ENCODE measurements around the gene TIMM13.
"Not testable (repeated sequence)": the region's sequence is repeated elsewhere in the genome, so short reads cannot be mapped to it uniquely, and the experiment has no call there.

Gene TIMM13

GRCh38 chr19:2427429-2428320 lies at the start of gene TIMM13:
TIMM13 (minus strand) TSS chr19:2427586; CDS start chr19:2427533, 53 bp downstream.
- Histone ChIP-seq H3K4me3 (peak within 1 kb of the TSS; percentile 80 to 98 (median 89)), H3K4me2 (peak within 1 kb of the TSS; percentile 89 to 100 (median 99)), H3K9ac (peak within 1 kb of the TSS; percentile 94 to 100 (median 98)), H3K27me3 (no peaks in the 10 kb centered on the region), H3K4me1 (peaks cover 42 to 91% (median 88%) of the 10 kb centered on the region in 10 experiments), H3K27ac (peak within 1 kb of the TSS; percentile 97 to 100 (median 99)), H3K9me3 (replicated peaks in 1 of 11) (no peaks in the 10 kb centered on the region), H3K36me3 (peaks cover 38 to 72% (median 60%) of the 10 kb centered on the region in 11 experiments), H4K20me1 (peaks cover 27 to 92% (median 70%) of the 10 kb centered on the region in 11 experiments)
- TF ChIP-seq Cebpa-rat (IDR thresholded peaks at IDR 0.05) = peak in 9 of 11 experiments; percentile 40 to 87 (median 62); a peak in 12 of 22 replicates

DNA sequence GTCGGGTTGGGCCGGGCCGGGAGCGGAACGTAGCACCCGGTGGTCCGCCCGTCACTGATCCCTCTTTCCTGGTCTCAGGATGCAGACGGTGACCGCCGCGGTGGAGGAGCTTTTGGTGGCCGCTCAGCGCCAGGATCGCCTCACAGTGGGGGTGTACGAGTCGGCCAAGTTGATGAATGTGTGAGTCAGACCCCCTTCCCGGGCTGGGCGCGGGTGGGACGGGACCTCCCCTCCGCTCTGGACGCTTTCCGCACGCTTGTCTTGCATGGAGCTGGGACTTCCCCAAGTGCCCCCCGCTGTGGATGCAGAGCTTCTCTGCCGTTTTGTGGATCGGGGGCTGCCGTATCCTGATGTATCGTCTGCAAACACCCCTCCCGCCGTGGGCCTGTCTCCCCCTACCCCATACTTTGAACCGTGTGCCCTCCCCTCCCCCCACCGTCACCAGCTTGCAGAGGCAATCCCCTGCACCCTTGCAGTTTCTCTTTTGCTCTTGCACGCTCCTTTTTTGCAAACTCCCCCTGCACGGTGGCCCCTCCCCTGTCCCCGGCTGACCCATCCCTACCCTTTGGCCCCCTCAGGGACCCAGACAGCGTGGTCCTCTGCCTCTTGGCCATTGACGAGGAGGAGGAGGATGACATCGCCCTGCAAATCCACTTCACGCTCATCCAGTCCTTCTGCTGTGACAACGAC lies 49.2 kb upstream of the TIMM13 start:
- Histone ChIP-seq H3K27ac (peak overlapping the region; percentile 55 to 90 (median 86); a peak in 21 of 22 replicates), H3K4me2 (peak overlapping the region; percentile 92 to 100 (median 99)), H3K36me3 (peaks cover 0 to 13% (median 0%) of the 10 kb centered on the region in 11 experiments; a peak in 8 of 22 replicates), H3K9ac (peak overlapping the region; percentile 79 to 92 (median 89)), H3K9me3 (replicated peaks in 1 of 11) (peaks cover 0 to 7% (median 4%) of the 10 kb centered on the region in 11 experiments; a peak in 15 of 22 replicates), H3K4me3 (peak overlapping the region; percentile 77 to 99 (median 94)), H4K20me1 (peaks cover 21 to 45% (median 29%) of the 10 kb centered on the region in 11 experiments), H3K4me1 (peaks cover 23 to 70% (median 64%) of the 10 kb centered on the region in 10 experiments; a peak in 18 of 20 replicates), H3K27me3 (no peaks in the 10 kb centered on the region)
- no peak for TF ChIP-seq Cebpa-rat (IDR thresholded peaks at IDR 0.05)

DNA sequence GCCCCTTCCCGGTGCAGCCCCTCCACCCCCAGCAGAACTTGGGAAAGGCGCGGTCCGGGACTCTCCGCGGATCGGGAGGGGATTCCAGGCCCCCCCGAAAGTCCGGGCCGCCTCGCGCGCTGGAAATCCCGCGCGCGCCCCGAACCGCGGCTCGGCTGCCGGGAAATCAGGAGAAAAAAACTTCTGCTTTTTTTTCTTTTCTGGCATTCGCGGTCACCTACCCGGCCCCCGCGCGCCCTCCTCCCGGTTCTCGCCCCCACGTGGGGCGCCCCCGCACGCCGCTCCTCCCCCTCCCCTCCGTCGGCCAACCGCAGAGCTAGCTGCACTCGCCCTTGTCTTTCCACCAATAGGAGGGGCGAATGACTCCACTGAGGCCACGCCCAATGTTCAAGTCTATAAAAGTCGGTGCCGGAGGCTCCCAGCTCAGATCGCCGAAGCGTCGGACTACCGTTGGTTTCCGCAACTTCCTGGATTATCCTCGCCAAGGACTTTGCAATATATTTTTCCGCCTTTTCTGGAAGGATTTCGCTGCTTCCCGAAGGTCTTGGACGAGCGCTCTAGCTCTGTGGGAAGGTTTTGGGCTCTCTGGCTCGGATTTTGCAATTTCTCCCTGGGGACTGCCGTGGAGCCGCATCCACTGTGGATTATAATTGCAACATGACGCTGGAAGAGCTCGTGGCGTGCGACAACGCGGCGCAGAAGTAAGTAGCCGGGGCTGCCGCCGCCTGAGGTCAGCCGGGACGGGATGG lies 48.5 kb upstream of the TIMM13 start, which contains the start of gene GADD45B:
Gene GADD45B (plus strand): TSS at position 426 of the 749 bp plus-strand sequence. CDS start 232 bp downstream, at position 658.
- H3K9ac ChIP-seq = peak within 1 kb of the TSS; percentile 79 to 92 (median 89)
- peaks cover 0 to 13% (median 0%) of the 10 kb centered on the region in 11 experiments; a peak in 8 of 22 replicates for H3K36me3 ChIP-seq
- peak within 1 kb of the TSS; percentile 96 to 100 (median 99) for H3K4me2 ChIP-seq
- H3K4me1 ChIP-seq = peaks cover 23 to 70% (median 64%) of the 10 kb centered on the region in 10 experiments; a peak in 18 of 20 replicates
- TF ChIP-seq Cebpa-rat (IDR thresholded peaks at IDR 0.05) = peak in 7 of 11 experiments; percentile 12 to 92 (median 44); a peak in 9 of 22 replicates
- H3K27ac ChIP-seq = peak within 1 kb of the TSS; percentile 69 to 90 (median 86); a peak in 21 of 22 replicates
- H3K9me3 ChIP-seq (replicated peaks in 1 of 11) = no peaks in the 10 kb centered on the region
- no peaks in the 10 kb centered on the region for H3K27me3 ChIP-seq
- peaks cover 21 to 45% (median 29%) of the 10 kb centered on the region in 11 experiments for H4K20me1 ChIP-seq
- H3K4me3 ChIP-seq = peak within 1 kb of the TSS; percentile 77 to 99 (median 94)

DNA sequence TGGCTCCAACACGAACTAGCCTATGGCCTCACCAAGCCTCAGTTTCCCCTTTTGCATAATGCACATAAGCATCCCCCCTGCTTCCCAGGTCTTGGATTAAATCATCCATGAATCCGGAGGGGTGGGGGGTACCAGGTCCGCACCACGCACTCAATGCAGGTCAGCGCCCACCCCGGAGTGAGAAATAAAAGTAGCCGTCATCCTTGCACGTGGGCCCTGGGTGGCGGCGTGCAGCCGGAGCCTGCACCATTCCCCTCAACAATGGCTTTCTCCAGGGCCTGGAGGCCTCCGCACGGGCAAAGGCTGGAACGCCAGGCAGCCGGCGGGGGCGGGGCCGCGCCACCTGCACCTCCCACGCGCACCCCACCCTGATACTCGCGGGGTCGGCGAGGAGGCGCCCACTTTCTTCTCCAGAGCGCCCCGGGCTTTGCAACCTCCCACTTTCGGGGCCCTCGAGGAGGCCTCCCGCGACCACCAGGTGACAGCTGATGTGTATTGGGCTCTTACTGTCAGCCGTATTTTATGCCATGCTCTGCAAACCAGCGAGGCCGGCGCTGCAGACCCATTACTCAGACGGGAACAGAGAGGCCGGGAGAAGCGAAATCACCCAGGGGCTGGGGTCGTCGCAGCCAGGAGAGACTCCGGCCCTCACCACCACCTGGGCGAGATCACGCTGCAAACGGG lies 47.8 kb upstream of the TIMM13 start:
- Histone ChIP-seq H3K27me3 (no peaks in the 10 kb centered on the region), H3K4me3 (peak overlapping the region; percentile 77 to 99 (median 94)), H3K36me3 (peaks cover 0 to 13% (median 0%) of the 10 kb centered on the region in 11 experiments; a peak in 8 of 22 replicates), H4K20me1 (peaks cover 21 to 45% (median 29%) of the 10 kb centered on the region in 11 experiments), H3K4me2 (peak overlapping the region; percentile 83 to 100 (median 95)), H3K4me1 (peaks cover 23 to 70% (median 62%) of the 10 kb centered on the region in 10 experiments; a peak in 19 of 20 replicates), H3K9me3 (replicated peaks in 1 of 11) (no peaks in the 10 kb centered on the region), H3K27ac (peak overlapping the region; percentile 41 to 90 (median 76); a peak in 20 of 22 replicates), H3K9ac (peak overlapping the region; percentile 47 to 92 (median 77); a peak in 20 of 22 replicates)
- TF ChIP-seq Cebpa-rat (IDR thresholded peaks at IDR 0.05) = no peak

GRCh38 chr19:2474232-2475017 lies 47.0 kb upstream of the TIMM13 start:
- peak overlapping the region; percentile 6 to 92 (median 77); a peak in 15 of 22 replicates for H3K9ac ChIP-seq
- H4K20me1 ChIP-seq = peaks cover 21 to 45% (median 29%) of the 10 kb centered on the region in 11 experiments
- no peaks in the 10 kb centered on the region for H3K27me3 ChIP-seq
- H3K9me3 ChIP-seq (replicated peaks in 1 of 11) = no peaks in the 10 kb centered on the region
- peaks cover 0 to 13% (median 0%) of the 10 kb centered on the region in 11 experiments; a peak in 8 of 22 replicates for H3K36me3 ChIP-seq
- peak overlapping the region; percentile 77 to 99 (median 94) for H3K4me3 ChIP-seq
- TF ChIP-seq Cebpa-rat (IDR thresholded peaks at IDR 0.05) = peak in 1 of 11 experiments; percentile 67; a peak in 1 of 22 replicates
- H3K4me1 ChIP-seq = peaks cover 22 to 70% (median 62%) of the 10 kb centered on the region in 10 experiments
- peak overlapping the region in 7 of 11 experiments; percentile 69 to 90 (median 76); a peak in 10 of 22 replicates for H3K27ac ChIP-seq
- H3K4me2 ChIP-seq = peak overlapping the region; percentile 83 to 100 (median 95)

DNA sequence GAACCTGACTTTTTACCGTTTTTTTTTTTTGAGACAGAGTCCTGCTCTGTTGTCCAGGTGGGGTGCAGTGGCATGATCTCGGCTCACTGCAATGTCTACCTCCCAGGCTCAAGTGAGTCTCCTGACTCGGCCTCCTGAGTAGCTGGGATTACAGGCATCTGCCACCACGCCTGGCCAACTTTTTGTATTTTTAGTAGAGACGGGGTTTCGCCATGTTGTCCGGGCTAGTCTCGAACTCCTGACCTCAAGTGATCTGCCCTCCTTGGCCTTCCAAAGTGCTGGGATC lies 42.5 kb upstream of the TIMM13 start:
- Histone ChIP-seq H3K9ac (peak overlapping the region in 8 of 11 experiments; percentile 1 to 52 (median 25); a peak in 11 of 22 replicates), H3K4me2 (peak overlapping the region; percentile 56 to 87 (median 82); a peak in 21 of 22 replicates), H3K4me1 (peaks cover 14 to 55% (median 46%) of the 10 kb centered on the region in 10 experiments), H3K27ac (peak overlapping the region in 7 of 11 experiments; percentile 27 to 67 (median 54); a peak in 9 of 22 replicates)
- H3K27me3 ChIP-seq; H3K4me3 ChIP-seq; H3K36me3 ChIP-seq; H3K9me3 ChIP-seq (replicated peaks in 1 of 11); H4K20me1 ChIP-seq: not testable (repeated sequence)
